Stimulated activated CD8-positive, alpha-beta memory T cell treated with anti-CD3 and anti-CD28 coated beads, Interleukin-7, amount 100 ng/mL, for 4 hours (primary cell): ENCODE results near the gene SESTD1.

Source experiments
- DNase-seq, 2 donors: peaks; one replicate each; pipeline ENCODE4 v3.0.0-alpha.2; 2020; ENCODE audit warnings: low read depth in 2 of 2

The SESTD1 gene

DNA sequence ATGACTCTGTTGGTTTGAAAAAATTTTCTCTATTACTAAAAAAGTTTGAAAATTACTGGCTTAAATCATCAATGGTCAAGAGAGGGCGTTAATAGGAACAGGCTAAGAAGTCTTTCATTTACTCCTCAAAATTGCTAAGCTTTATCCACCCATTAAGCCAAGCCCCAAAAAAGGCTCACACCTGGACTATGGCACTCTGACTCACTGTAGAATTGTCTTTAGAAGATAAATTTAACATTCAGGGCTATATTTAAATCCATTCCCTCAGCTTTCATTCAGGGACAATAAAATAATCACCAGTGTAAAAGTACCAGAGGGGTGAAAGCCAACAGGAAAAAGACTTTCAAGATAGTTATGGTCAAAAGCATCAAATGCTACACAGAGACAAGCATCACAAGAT, 80.0 kb downstream of the SESTD1 start:
- DNase-seq = no peak

DNA sequence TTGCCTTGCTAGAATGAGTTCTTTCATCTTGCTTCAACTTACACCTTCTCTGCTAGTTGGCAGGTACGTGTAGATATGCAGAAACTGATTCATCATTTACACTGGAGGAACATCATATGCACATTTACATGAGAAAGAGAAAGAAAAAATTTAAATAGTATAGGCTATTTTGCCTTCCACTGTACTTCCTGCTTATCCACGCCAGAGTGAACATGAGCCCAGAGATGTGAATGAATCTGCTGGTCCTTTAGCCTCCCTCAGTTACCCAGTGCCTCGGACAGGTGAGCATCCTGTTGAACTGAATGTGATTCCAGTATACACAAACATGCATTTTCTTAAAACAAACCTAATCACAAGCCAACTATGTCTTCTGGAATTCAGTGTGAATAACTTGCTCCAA, 83.6 kb downstream of the SESTD1 start:
- no peak for DNase-seq

DNA sequence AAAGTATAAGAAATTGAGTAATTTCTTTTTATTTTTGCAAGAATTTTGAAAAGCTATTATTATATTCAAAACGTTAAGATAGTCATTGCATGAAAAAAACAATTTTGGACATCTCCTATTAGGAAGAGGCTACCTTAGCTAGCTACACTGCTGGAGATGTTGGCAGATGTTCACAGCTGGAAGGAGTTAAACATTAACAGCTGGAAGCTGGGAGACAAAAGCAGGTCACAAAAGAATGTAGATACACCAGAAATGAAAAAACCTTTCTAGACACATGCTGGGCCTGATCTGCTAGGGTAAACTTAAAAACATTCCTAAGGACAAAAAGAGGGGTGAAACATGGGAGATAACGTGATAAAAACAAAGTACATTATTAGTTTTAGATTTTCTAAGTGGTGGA, 84.4 kb downstream of the SESTD1 start:
- no peak for DNase-seq

DNA sequence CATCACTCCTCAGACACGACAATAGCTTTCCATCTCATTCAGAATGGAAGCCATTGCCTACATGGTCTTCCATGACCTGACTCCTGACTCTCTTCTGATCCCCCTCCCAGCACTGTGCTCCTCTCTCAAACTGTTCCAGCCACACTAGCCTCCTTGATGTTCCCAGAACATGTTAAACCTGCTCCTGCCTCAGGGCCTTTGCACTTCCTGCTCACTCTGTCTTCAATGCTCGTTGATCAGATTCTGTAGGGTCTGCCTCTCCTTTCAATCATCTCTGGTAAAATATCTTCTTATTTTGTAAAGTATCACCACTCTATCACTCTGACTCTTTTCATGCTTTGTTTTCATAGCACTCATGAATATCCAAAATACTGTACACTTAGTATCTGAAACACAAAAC, 84.9 kb downstream of the SESTD1 start:
- no peak for DNase-seq

DNA sequence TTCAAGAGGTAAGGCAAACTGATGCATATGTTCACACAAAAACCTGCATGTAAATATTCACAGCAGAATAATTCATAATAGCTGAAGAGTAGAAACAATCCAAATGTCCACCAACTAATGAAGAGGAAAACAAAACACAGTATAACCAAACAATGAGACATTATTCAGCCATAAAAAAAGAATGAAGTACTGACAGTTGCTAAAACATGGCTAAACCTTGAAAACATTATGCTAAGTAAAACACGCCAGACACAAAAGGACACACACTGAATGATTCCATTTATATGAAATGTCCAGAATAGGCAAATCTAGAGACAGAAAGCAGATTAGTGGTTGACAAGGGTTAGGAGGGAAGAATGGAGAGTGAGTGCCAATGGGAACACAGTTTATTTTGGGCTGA, 86.9 kb downstream of the SESTD1 start:
- DNase-seq = no peak

DNA sequence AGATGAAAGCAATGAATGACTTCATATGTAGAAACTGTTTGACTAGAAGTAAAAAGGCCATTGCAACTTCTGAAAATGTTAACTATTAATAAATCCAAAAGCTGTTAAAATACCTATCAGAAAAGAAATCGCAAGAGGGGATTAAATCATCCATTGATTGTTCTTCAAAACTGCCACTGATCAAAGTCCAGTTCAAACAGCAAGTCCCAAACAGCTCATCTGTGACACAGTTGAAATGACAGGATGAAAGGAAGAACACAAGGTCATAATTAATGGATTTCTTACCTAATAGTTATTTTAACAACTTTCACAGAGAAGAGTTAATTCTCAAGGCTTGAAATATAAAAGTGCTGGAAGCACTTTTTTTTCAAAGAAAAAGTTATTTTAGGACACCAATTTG, 90.4 kb downstream of the SESTD1 start:
- no peak for DNase-seq

DNA sequence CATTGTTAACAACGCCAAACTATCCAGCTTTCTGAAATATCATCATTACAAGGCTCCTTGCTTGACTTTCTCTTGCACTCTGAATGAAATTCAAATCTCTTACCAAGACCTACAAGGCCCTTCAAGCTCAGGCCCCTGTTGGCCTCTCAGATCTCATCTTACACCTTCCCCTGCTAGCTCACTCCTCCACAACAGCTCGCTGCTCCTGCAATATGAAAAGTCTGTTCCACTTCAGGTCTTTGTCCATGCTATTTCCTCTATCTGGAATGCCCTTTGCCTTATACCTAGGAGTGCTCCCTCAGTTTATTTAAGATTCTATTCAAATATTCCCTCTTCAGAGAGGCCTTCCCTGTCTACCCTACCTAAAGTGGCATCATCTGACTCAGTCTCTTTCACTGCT, 91.7 kb downstream of the SESTD1 start:
- no peak for DNase-seq

DNA sequence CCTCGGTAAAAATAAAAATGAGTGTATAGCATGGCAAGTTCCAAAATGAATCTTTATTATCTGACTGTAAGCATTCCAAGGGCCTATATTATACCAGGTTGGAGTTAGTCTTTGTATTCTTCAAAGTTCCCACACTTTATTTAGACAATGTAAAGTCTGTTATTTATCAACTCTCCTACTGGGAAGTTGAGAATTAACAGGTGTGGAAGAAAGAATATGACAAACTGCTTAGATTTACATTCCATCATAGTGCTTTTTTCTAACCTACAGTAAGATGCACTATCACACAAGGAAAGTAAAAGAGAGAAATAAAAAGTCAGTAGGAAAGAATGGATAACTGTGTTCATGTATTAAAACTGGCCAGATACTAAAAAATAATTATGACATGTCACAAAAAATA, 93.3 kb downstream of the SESTD1 start:
- no peak for DNase-seq

DNA sequence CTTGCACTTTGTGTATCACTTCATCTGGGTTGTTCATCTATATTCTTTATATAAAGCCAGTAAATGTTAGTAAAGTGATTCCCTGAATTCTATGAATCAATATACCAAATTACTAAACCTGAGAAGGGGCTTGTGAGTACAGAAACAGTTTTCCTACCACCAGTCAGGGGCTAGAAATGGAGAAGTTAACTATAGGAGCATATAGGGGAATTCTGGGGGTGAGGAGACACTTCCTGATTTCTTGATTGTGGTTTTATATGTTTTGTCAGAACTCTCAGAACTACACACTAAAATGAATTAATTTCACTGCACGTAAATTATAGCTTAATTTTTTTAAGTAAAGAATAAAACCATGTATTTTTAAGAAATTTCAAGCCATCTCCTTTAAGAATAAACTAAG, 93.7 kb downstream of the SESTD1 start:
- DNase-seq = no peak

DNA sequence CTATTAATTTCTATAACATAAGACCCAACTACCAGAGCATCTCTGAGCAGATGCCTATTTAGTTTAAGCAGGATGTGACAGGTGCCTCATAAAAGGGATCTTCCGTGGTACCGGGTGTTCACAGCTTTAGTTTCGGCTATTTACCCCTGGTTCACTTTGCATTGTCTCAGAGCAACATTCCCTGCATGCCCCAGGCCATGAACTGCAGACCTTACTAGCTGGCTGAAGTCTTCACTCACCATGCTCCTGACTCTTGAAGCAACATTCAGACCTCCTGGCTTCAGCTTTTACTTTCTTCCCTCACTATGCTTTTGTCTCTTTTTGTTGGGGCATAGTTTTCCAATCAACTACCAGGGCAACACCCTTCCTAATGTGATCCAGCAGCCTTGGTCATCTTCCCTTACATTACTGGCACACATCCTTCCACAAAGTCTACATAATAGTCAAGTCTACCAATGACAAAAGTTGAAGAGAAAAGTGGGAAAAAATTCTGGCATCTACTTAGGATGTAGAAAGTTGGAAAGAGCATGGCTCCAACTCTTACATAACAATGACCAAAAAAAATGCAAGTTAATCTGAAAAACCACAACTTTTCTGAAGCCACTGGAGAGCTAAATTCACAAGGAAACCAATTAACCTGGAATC, 99.2 kb downstream of the SESTD1 start:
- DNase-seq = no peak

DNA sequence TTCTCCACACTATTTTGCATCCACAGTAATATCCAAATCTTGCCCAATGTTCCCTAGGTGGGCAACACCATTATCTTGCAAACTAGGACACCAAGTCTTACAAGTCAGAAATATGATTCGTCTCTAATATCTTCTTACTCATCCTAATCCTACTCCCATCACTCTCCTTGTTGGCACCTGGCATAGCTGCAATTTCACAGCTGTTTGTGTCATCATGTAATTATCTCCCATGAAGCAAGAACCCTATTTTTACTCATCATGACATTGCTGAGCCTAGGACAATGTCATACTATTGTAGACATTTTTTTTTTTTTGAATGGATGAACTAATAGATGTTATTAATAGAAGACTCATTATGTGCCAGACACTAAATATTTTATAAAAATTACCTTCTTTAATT, 123.4 kb downstream of the SESTD1 start:
- DNase-seq = no peak

DNA sequence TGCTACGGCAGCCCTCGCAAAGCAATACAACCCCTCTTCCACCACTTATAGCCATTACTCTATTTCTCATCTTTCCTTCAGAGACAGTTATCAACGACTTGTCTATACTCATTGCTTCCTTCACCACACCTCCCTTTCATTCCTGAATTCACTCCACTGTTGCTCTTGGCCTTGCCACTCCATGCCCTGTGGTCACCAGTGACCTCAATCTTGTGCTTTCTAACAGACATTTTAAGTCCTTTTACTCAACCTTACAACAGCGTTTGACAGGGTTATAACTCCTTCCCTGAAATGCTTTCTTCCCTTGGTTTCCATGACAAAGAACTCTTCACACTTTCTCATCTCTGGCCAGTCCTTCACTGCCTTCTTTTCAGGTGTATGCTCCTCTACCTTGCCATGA, 124.1 kb downstream of the SESTD1 start:
- DNase-seq = no peak

DNA sequence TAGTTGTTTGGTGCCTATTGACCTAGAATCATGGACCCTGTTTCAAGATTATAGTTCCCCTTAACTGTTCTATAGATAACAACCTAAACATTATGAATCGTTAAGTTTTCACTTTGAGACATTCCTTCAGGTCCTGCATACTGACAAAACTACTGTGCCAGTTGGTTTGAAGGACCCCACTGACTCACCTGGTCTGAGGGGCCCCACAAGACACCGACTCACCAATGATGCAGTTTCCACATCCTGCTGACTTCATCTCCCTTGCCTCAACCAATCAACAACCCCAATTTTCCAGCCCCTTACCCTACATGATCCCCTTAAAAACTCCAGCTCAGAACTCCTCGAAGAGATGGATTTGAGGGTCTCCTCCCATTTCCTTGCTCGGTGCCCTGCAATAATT, 125.1 kb downstream of the SESTD1 start:
- no peak for DNase-seq

DNA sequence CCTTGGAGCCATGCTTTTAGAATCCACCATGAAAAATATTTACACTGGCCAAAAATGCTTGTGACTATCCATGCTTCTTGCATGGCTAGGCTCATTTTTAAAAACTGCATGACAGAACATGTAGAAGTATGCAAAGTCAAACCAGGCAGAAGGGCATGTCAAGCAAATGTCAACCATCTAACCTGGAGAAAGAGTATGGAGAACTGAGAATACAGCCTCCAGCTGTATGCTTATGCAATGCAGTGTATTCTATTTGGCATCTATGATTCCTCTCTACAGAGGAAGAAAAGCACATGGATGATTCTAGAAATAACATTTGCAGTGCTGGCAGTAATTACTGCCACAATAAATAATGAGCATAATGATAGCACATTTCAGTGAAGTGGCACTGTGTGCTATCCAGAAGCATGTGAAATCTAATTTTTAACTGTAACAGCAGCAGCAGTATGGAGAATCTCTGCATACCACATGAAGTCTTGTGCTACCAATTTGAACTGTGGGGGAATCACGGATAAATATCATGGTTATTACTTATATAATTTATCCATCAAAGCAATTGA, 127.4 kb downstream of the SESTD1 start:
- no peak for DNase-seq

DNA sequence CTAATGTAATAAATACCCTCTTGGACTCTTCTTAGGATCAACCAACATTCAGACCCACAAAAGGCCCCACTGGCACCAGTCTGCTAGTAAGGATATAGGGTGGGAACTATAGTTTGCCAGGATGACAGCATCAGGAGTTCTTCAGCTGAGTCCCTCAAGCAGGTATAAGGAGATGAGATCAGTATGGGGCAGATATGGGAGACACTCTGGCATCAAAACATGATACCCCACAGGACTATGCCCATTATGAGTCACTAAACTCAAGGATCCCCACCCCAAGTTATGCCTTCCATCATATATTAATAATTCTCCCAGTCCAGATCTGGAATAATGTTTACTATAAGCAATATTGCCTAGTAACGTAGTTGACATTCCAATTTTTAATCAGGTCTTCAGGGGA, 131.6 kb downstream of the SESTD1 start:
- no peak for DNase-seq

DNA sequence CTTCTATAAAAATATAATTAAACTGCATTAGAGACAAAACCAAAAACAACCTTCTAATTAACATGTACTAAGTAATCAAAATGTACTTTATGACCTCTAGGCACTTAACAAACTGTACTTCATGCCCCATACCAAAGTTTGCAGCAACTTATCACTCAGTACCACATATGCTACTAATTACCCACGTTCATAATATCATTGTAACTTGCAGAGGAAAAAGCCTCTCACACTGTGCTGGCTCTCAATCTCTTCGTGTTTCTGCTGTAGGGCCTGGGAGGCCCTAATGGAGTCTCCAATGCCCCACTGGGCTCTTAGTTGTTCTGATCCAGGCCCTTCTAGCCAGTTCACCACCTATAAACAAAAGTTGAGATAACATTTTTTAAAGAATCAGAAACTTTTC, 132.6 kb downstream of the SESTD1 start:
- DNase-seq = no peak

DNA sequence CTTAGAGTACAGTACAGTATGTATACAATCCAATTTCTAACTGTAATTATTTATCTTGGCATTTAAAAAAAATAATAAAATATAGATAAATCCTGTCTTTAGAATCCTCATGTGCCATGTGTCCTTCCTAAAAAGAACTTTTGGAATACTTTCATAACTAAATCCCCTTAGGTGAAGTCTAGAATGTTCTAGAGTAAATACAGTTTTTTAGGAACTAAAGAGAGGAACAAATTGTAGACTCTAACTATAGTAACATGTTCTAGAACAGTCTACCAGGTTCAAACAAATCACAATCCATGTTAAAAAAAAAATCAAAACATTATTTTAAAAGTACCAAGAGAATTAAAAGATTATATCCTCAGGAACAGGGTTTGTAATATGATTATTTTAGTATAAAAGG, 134.1 kb downstream of the SESTD1 start:
- no peak for DNase-seq

DNA sequence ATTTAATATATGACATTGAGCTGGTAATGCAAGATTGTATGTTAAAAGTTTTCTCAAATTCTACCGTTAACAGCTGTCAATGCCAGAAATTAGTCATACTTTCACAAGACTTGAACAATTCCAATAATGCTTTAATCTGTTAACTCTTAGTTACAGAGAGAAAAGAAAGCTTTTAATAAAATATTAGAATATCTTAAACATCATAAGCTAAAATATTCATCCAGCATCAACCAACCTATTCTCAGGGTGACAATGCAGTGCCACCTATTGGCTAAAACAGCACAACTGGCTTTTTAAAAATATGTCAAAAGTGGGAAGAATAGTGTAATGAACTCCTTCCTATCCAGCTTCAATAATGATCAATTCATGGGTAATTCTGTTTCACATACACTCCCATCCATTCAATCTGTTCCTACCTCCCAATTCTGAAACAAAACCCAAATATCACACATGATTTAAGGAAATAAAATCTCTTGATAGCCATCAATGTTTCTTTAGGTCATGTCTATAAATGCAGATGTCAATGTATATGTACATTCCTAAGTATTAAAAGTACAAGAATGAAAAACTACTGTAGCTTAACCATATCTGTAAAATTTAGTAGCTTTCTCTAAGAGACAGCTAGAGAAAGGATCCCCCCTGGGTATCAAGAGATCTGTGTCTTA, 134.9 kb downstream of the SESTD1 start:
- DNase-seq = no peak

DNA sequence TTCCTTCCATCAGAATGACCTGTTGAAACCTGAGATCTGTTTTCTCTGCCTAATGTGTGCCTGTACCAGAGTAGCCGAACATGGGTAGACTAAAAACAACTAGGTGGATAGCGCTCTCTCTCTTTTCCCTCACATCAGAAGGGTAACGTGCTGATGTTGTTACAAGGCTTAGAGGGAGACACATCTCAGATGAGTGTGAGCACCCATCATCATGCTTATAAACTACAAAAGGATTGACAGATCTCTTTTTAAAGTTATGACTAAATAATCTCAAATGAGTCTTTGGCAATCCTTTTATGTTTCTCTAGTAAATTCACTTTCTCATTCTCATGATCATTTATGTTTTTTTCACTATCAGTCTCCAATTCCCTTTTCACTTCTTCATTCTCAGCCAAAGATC, 139.2 kb downstream of the SESTD1 start:
- DNase-seq = no peak

DNA sequence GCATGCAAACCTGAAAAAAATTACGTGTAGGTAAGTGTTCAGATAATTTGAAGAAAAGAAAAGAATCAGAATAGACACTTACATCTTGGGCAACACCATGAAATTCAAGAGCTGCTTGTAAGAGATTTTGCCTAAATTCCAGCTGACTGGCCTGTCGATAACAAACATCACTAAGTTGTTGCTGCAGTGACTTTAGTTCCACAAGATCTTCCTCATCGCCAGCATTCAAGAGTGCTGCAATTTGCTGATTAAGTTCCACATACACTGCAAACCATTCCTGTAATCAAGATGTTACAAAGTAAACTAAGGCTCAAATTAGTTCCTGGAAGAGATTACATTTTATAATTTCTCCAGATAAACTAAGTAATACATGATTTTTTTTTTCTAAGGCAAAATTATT, 140.3 kb downstream of the SESTD1 start:
- no peak for DNase-seq

DNA sequence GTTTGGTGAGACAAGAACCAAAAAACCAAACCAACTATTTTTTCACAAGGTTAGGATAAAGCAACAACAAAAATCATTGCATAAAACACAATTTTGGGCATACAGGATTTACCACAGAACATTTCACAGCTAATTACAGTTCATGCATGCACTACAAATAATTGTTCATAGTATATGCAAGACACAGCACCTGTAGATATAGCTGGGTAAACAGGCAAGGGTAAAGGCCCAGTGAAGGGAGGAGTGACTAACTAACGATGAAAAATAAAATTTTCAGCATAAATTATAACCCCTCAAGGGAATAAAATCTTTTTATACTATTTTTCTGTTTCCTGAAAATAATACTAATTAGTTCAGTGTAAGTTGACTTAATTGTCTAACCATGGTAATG, 141.4 kb downstream of the SESTD1 start:
- DNase-seq = no peak

DNA sequence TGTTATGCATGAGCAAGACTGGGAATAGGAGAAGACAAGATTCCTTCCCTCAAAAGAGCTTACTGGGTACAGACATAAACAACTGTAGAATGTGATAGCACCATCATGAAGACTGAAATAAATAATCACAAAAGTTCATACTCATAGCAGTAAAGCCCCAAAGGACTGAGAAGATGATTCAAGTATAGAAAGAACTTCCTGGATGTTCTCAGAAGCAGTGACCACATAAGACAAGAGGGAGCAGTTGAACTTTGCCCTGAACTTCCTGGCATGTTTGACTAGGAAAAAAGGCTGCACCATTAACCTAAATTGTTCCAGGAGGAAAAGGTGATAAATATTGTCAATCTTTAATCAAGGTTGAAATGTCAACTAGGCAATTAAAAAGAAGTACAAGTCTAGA, 156.9 kb downstream of the SESTD1 start:
- DNase-seq = no peak

DNA sequence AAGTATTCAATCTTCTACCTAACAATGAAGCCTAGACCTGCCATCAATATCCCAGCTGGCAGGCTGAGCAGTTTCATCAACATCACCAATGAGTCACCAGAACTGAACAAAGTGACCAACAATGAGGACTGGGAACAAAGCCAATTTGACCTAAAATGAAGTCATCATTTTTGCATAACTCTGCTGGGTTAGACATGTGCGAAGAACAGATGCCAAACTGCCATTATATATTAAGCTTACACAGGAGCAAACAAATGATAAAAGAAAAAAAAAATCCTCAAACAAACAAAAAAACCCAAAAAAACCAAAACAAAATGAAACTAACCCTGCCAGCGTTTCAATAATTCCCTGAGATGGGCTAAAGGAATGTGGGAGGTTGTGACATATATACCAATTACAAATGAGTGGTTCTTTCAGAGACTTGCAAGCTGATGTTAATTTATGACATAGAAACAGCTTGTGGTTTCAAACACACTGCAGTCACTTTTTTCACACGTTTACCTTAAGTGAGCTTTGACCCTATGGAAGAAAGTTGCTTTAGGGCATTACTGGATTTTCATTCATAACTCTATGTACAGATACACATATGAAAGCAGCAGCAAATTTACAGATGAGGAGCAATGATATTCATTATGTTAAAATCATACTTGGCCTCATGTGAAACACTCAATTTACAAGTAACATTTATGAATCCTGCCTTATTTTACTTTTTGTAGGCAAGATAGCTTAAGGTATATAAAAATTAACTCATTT, 157.8 kb downstream of the SESTD1 start:
- no peak for DNase-seq
